ENCODE data around the gene FUT2.
"Not testable (repeated sequence)": the region's sequence is repeated elsewhere in the genome, so short reads cannot be mapped to it uniquely, and the experiment has no call there.

Gene FUT2

GRCh38 chr19:48671446-48671995 is 24.2 kb upstream of the FUT2 start:
- no peak for DNase-seq

GRCh38 chr19:48672994-48673393 is 22.8 kb upstream of the FUT2 start, which contains the start of gene NTN5:
Gene NTN5 (minus strand): TSS chr19:48673017. CDS start chr19:48670986, 2,031 bp downstream.
- DNase-seq: no peak

- DNase-seq: no peak
Observed at GRCh38 chr19:48673436-48674100, 22.2 kb upstream of the FUT2 start.

- no peak for DNase-seq
Observed at GRCh38 chr19:48674216-48674809, 21.5 kb upstream of the FUT2 start.

- peak; percentile 80 for DNase-seq
Observed at GRCh38 chr19:48674921-48675824, 20.6 kb upstream of the FUT2 start.

- no peak for DNase-seq
Observed at GRCh38 chr19:48676487-48676886, 19.3 kb upstream of the FUT2 start.

GRCh38 chr19:48676887-48677286 is 18.9 kb upstream of the FUT2 start:
- no peak for DNase-seq

- no peak for DNase-seq
Observed at GRCh38 chr19:48678201-48678600, 17.6 kb upstream of the FUT2 start.

GRCh38 chr19:48680006-48680405 is 15.8 kb upstream of the FUT2 start:
- not testable (repeated sequence) for DNase-seq

- no peak for DNase-seq
Observed at GRCh38 chr19:48680436-48681126, 15.2 kb upstream of the FUT2 start.

- no peak for DNase-seq
Observed at GRCh38 chr19:48681127-48681470, 14.7 kb upstream of the FUT2 start.

GRCh38 chr19:48683349-48683748 is 12.4 kb upstream of the FUT2 start:
- DNase-seq: peak; percentile 31

- no peak for DNase-seq
Observed at GRCh38 chr19:48685583-48685982, 10.2 kb upstream of the FUT2 start.

GRCh38 chr19:48686088-48686487 is 9.7 kb upstream of the FUT2 start:
- DNase-seq: no peak

- DNase-seq: not testable (repeated sequence)
Observed at GRCh38 chr19:48686637-48687036, 9.1 kb upstream of the FUT2 start.

GRCh38 chr19:48687776-48688175 is 8.0 kb upstream of the FUT2 start:
- no peak for DNase-seq

GRCh38 chr19:48689449-48689848 is 6.3 kb upstream of the FUT2 start:
- no peak for DNase-seq

- not testable (repeated sequence) for DNase-seq
Observed at GRCh38 chr19:48693629-48694028, 2.1 kb upstream of the FUT2 start.

GRCh38 chr19:48696353-48697010 is 711 bp downstream of the FUT2 start:
- no peak for DNase-seq

- no peak for DNase-seq
Observed at GRCh38 chr19:48698046-48698445, 2.3 kb downstream of the FUT2 start.

GRCh38 chr19:48702701-48703100 is 6.9 kb downstream of the FUT2 start:
- no peak for DNase-seq

- no peak for DNase-seq
Observed at GRCh38 chr19:48703316-48703715, 7.5 kb downstream of the FUT2 start.
